Measurements from ENCODE around the gene IL22RA1.

Gene IL22RA1

DNA sequence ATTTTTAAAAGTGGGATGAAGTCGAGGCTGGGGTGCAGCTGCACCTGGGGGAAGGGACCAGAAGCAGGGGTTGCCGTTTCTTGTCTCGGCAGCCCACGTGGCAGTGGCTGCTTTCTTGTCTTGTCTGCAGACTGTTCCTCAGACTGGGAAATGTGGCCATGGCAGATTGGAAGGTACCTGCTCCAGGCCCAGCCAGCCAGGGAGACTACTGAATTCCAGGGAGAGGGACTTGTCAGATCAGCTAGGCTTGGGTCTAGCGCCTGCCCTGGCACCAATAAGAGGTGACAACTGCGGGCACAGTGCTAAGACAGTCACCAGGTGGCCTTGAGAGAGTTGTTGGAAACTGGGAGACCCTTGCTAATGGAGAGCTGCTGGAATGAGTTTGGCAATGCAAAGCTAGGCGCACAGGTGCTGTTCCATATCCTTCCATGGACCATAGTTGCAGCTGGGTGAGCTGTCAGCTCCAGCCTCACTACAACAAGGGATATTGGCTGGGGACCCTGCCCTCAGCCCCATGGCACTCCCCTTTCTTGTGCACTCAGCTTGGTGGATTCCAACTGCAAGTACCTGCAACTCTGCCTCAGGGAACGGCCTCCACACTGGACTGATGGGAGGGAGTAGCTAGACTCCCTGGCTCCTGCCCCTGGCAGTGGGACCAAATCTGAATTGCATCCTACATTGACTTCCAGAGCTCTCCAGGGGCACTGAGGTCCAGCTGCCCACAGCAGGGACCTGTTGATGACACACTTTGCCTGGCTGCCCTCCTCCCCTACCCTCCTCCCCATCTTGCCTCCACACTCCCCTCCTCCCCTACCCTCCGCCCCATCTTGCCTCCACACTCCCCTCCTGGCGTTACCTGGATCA, 9.9 kb upstream of the IL22RA1 start:
- Mint-ChIP-seq H3K4me1 (peaks cover 13% of the 10 kb centered on the region), H3K27ac (no peak overlapping the region), H3K4me3 (no peak overlapping the region), H3K36me3 (no peaks in the 10 kb centered on the region), H3K9me3 (no peaks in the 10 kb centered on the region)
- DNase-seq (ENCODE audit: low spot score in 2 of 2) = no peak
- ATAC-seq = no peak

- no peak for ATAC-seq
- no peak for DNase-seq (ENCODE audit: low spot score in 2 of 2)
- peak overlapping the region; percentile 71 for H3K4me3 Mint-ChIP-seq
Measured at GRCh38 chr1:24151175-24151533, 8.2 kb upstream of the IL22RA1 start.

DNA sequence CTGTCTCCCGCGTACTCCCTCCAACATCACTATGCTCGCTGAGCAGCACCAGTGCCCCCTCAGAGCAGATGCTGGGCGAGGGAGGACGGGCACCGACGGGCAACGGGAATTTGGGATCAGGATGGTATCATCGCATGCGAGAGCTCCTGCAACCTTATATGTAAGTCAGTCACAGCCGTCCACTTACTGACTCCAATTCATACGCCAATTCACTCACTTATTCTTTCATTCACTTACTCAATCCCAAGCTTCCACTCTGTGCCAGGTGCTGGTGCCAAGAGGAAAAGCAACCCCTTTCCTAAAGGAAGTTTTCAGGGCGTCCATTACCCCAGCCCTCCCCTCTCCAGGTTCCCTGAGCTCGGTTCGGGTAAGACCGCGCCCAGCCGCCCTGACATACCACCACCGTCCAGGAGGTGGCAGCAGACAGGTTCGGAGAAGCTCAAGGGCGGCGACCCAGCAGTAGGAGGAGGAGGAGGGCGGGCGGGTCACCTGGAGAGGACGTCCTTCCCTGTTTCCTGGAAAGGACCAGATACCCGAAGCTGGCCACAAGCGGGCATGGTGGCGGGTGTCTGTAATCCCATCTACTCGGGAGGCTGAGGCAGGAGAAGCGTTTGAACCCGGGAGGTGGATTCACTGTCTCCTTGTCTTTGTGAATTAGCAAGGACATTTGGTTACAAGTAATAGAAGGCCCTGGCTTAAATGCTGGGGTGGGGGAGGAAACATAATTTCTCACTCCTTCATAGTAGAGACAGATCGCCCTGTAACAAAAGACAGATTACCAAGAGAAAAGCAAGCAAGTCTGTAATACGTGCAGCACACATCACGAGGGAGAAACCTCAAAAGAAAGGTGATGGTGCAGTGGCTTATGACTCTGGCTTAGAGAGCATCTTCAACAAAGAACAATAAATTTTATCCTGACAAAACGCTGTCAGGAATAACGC, 7.6 kb upstream of the IL22RA1 start:
- peak overlapping the region; percentile 71 for H3K4me3 Mint-ChIP-seq

More at GRCh38 chr1:24151175-24151533, 8.2 kb upstream of the IL22RA1 start:
- Mint-ChIP-seq H3K27ac (no peak overlapping the region), H3K36me3 (no peaks in the 10 kb centered on the region), H3K4me1 (peaks cover 13% of the 10 kb centered on the region), H3K9me3 (no peaks in the 10 kb centered on the region)

GRCh38 chr1:24149866-24150233, 6.9 kb upstream of the IL22RA1 start:
- peak; percentile 91 for ATAC-seq
- Mint-ChIP-seq H3K9me3 (no peaks in the 10 kb centered on the region), H3K27ac (no peak overlapping the region), H3K4me3 (peak overlapping the region; percentile 71), H3K36me3 (no peaks in the 10 kb centered on the region), H3K4me1 (peaks cover 13% of the 10 kb centered on the region)
- DNase-seq (ENCODE audit: low spot score in 2 of 2) = peak; percentile 20 to 56

More for the DNA sequence above, 7.6 kb upstream of the IL22RA1 start:
- ATAC-seq (peak; percentile 90), DNase-seq (ENCODE audit: low spot score in 2 of 2) (peak; percentile 95 to 96)
- no peaks in the 10 kb centered on the region for H3K36me3 Mint-ChIP-seq
- peak overlapping the region; percentile 65 for H3K27ac Mint-ChIP-seq
- H3K4me1 Mint-ChIP-seq = peaks cover 13% of the 10 kb centered on the region
- H3K9me3 Mint-ChIP-seq = no peaks in the 10 kb centered on the region

GRCh38 chr1:24147816-24148215, 4.9 kb upstream of the IL22RA1 start:
- Mint-ChIP-seq H3K36me3 (no peaks in the 10 kb centered on the region), H3K9me3 (no peaks in the 10 kb centered on the region), H3K4me3 (no peak overlapping the region), H3K27ac (no peak overlapping the region), H3K4me1 (peaks cover 13% of the 10 kb centered on the region)
- ATAC-seq = no peak
- no peak for DNase-seq (ENCODE audit: low spot score in 2 of 2)

GRCh38 chr1:24147194-24147593, 4.3 kb upstream of the IL22RA1 start:
- H3K4me3 Mint-ChIP-seq = no peak overlapping the region
- no peak for DNase-seq (ENCODE audit: low spot score in 2 of 2)
- no peak overlapping the region for H3K27ac Mint-ChIP-seq
- no peak for ATAC-seq
- peaks cover 13% of the 10 kb centered on the region for H3K4me1 Mint-ChIP-seq
- no peaks in the 10 kb centered on the region for H3K36me3 Mint-ChIP-seq
- H3K9me3 Mint-ChIP-seq = no peaks in the 10 kb centered on the region

- Mint-ChIP-seq H3K27ac (no peak overlapping the region), H3K4me1 (no peaks in the 10 kb centered on the region), H3K4me3 (no peak overlapping the region), H3K36me3 (no peaks in the 10 kb centered on the region), H3K9me3 (no peaks in the 10 kb centered on the region)
- no peak for DNase-seq (ENCODE audit: low spot score in 2 of 2)
- no peak for ATAC-seq
Measured at GRCh38 chr1:24141311-24141997, 1.5 kb downstream of the IL22RA1 start.

- H3K36me3 Mint-ChIP-seq = no peaks in the 10 kb centered on the region
- no peak overlapping the region for H3K4me3 Mint-ChIP-seq
- no peak overlapping the region for H3K27ac Mint-ChIP-seq
- no peaks in the 10 kb centered on the region for H3K9me3 Mint-ChIP-seq
- no peak for ATAC-seq
- DNase-seq (ENCODE audit: low spot score in 2 of 2) = no peak
- H3K4me1 Mint-ChIP-seq = no peaks in the 10 kb centered on the region
Measured at GRCh38 chr1:24140741-24141181, 2.2 kb downstream of the IL22RA1 start.

- Mint-ChIP-seq H3K9me3 (no peaks in the 10 kb centered on the region), H3K36me3 (no peaks in the 10 kb centered on the region), H3K27ac (no peak overlapping the region), H3K4me1 (no peaks in the 10 kb centered on the region), H3K4me3 (no peak overlapping the region)
- ATAC-seq = no peak
- DNase-seq (ENCODE audit: low spot score in 2 of 2) = no peak
Measured at GRCh38 chr1:24139841-24140425, 3.0 kb downstream of the IL22RA1 start.

DNA sequence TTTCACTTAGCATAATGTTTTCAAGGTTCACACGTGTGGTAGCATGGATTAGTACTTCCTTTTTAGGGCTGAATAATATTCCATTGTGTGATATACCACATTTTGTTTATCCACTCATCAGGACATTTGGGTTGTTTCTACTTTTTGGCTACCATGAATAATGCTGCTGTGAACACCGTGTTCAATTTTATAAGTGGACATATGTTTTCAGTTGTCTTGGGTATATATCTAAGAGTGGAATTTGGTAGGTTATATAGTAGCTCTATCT, 3.8 kb downstream of the IL22RA1 start:
- DNase-seq (ENCODE audit: low spot score in 2 of 2) (no peak), ATAC-seq (no peak)
- H3K4me1 Mint-ChIP-seq = no peaks in the 10 kb centered on the region
- no peaks in the 10 kb centered on the region for H3K9me3 Mint-ChIP-seq
- no peak overlapping the region for H3K4me3 Mint-ChIP-seq
- H3K27ac Mint-ChIP-seq = no peak overlapping the region
- H3K36me3 Mint-ChIP-seq = no peaks in the 10 kb centered on the region

DNA sequence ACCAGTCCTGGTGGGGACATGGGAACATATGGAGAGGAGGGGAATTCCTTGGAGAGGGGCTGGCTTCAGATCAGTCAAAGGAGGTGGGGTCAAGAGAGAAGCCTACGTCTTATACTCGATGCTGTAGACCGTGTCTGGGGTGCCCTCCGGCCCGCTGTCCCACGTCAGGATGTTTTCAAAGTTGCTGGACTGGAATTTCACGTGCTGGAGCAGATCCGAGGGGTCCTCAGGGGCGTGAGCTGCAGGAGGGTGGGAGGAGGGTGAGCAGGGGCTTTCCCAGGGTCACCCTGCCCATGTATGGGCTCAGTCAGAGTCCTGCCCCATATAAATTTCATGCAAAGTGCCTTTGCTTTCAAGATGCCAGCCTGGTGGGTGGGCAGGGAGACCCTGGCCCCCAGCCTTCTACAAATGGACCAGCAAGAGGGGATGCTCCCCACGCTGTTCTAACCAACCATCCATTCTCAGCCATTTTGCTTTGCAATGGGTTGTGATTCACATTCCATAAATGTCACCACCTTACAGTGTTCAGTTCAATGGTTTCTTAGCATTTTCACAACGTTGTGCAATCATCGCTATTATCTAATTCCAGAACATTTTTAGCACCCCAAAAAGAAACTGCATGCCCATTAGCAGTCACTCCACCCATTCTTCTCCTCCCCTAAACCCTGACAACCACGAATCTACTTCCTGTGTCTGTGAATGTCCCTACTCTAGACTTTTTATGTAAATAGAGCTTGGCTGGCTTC, 4.3 kb downstream of the IL22RA1 start:
- DNase-seq (ENCODE audit: low spot score in 2 of 2) (no peak), ATAC-seq (no peak)
- H3K4me3 Mint-ChIP-seq = no peak overlapping the region
- H3K9me3 Mint-ChIP-seq = no peaks in the 10 kb centered on the region
- H3K27ac Mint-ChIP-seq = no peak overlapping the region
- no peaks in the 10 kb centered on the region for H3K4me1 Mint-ChIP-seq
- H3K36me3 Mint-ChIP-seq = no peaks in the 10 kb centered on the region

DNA sequence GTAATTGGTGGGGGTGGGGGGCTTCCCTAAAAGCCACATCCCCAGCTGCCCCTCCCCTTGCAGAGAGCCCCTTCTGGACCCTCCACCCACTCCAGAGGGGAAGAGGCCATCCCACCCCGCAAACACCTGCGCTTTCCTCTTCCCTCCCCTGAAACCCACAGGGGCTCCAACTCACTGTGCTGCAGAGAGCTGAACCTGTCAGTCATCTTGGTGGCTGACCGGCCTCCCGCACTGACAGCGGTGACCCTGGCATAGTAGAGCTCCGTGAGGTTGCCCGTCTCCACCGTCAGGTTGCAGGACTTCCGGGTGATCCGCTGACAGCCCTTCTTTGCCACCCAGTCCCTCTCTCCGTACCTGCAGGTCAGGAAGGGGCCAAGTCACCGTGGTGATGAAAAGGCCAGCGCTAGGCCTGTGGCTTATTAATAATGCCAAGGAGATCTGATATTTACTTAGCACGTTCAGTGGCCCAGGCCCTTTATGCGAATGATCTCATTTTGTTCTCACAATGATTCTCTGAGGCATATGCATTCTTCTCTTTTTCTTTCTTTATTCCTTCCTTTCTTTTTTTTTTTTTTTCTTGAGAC, 5.9 kb downstream of the IL22RA1 start:
- Mint-ChIP-seq H3K4me1 (no peaks in the 10 kb centered on the region), H3K4me3 (no peak overlapping the region), H3K27ac (no peak overlapping the region), H3K9me3 (no peaks in the 10 kb centered on the region), H3K36me3 (no peaks in the 10 kb centered on the region)
- DNase-seq (ENCODE audit: low spot score in 2 of 2) (no peak), ATAC-seq (no peak)

- no peak for DNase-seq (ENCODE audit: low spot score in 2 of 2)
- H3K4me3 Mint-ChIP-seq = no peak overlapping the region
- ATAC-seq = no peak
- H3K36me3 Mint-ChIP-seq = no peaks in the 10 kb centered on the region
- H3K9me3 Mint-ChIP-seq = no peaks in the 10 kb centered on the region
- no peak overlapping the region for H3K27ac Mint-ChIP-seq
- H3K4me1 Mint-ChIP-seq = no peaks in the 10 kb centered on the region
Measured at GRCh38 chr1:24134376-24134775, 8.6 kb downstream of the IL22RA1 start.

DNA sequence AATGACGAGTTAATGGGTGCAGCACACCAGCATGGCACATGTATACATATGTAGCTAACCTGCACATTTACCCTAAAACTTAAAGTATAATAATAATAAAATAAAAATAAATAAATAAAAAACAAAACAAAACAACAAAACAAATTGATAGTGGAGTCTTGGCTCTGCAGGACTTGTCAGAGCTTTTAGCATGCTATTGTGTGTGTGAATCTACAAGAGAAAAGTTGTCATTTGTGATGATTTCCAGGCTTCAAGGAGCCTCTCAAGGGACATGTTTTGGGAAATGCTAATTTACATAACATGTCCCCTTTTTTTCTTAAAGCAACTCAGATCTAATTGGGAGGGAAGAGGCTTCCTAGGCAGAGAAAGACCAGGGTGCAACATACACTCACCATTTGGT, 9.1 kb downstream of the IL22RA1 start:
- Mint-ChIP-seq H3K36me3 (no peaks in the 10 kb centered on the region), H3K9me3 (no peaks in the 10 kb centered on the region), H3K4me3 (no peak overlapping the region), H3K27ac (no peak overlapping the region), H3K4me1 (no peaks in the 10 kb centered on the region)
- DNase-seq (ENCODE audit: low spot score in 2 of 2) (no peak), ATAC-seq (no peak)
